Naive thymus-derived CD8-positive, alpha-beta T cell (primary cell): ENCODE results near the gene ZNF609. TPM values are rescaled to one million over a fixed set of nuclear protein-coding genes. Genes with fewer than 3 reads are reported as not detected.
"Not testable (repeated sequence)": the region's sequence is repeated elsewhere in the genome, so short reads cannot be mapped to it uniquely, and the experiment has no call there.

Experiments
- ATAC-seq, 2 donors: fragments of 150-1000 bp; cut with Tn5 transposase in 1 of 2; sonication (Bioruptor Pico), chemical (Tn5 transposase) in 1 of 2; 1 replicate in 1 of 2; 2 replicates in 1 of 2; pipeline ENCODE4 v1.10.0; 2021; ENCODE audit warnings: mild to moderate bottlenecking in 2 of 2, moderate library complexity in 2 of 2
- POLR2A ChIA-PET: fragments of 350-600 bp; sonication (Branson Sonifier 250); formaldehyde crosslinking; loops from one replicate; lab custom pipeline; 2021; ENCODE audit warnings: antibody characterized with exemption; lab: Charles Lee
- DNase-seq, 10 donors: peaks; one replicate each; pipeline versions ENCODE4 v3.0.0 to v3.0.0-alpha.2; 2020 to 2022
- H3K27ac Mint-ChIP-seq, 10 donors: one replicate each; pipeline ENCODE4 v1.8.0; 2020 to 2022; ENCODE audit warnings: mild to moderate bottlenecking in 10 of 10, mixed read lengths in 10 of 10, moderate library complexity in 4 of 10, inconsistent platforms in 1 of 10
- H3K27me3 Mint-ChIP-seq, 5 donors: one replicate each; pipeline ENCODE4 v1.8.0; 2021 to 2022; ENCODE audit warnings: mixed read lengths in 5 of 5
- H3K36me3 Mint-ChIP-seq, 3 donors: one replicate each; pipeline ENCODE4 v1.8.0; 2020 to 2022; ENCODE audit warnings: mixed read lengths in 3 of 3, mild to moderate bottlenecking in 2 of 3, inconsistent platforms in 1 of 3
- H3K4me1 Mint-ChIP-seq, 4 donors: one replicate each; pipeline ENCODE4 v1.8.0; 2021 to 2022; ENCODE audit warnings: mixed read lengths in 4 of 4
- H3K4me3 Mint-ChIP-seq, 10 donors: one replicate each; pipeline ENCODE4 v1.8.0; 2020 to 2022; ENCODE audit warnings: mild to moderate bottlenecking in 10 of 10, mixed read lengths in 10 of 10, moderate library complexity in 6 of 10, inconsistent platforms in 1 of 10
- H3K9me3 Mint-ChIP-seq, 9 donors: one replicate each; pipeline ENCODE4 v1.8.0; 2020 to 2022; ENCODE audit warnings: mixed read lengths in 9 of 9, mild to moderate bottlenecking in 3 of 9, inconsistent platforms in 1 of 9, moderate library complexity in 1 of 9
- polyA plus RNA-seq, 3 donors: library from polyadenylated mRNA; unstranded; fragments of 300-500 nt; fragmentation: Illumina TruSeq; gene quantifications; one replicate each; pipeline ENCODE4 v1.2.3, GENCODE V29; 2021
- total RNA-seq, 8 experiments: library from RNA in 2 of 8; stranded (reverse) in 2 of 8; gene quantifications; one replicate each; pipeline ENCODE4 v1.2.3 and lab custom pipeline; 2021 to 2026

ZNF609 gene
- total and polyA plus RNA-seq, 5 experiments from 2014 or later: 10.2 to 68.2 (median 23.7) TPM

- Mint-ChIP-seq H3K9me3 (no peaks in the 10 kb centered on the region), H3K4me3 (no peak overlapping the region), H3K27me3 (no peaks in the 10 kb centered on the region), H3K27ac (peak overlapping the region in 3 of 10 donors; percentile 15 to 80 (median 16)), H3K36me3 (peaks cover 0 to 62% (median 5%) of the 10 kb centered on the region in 3 donors), H3K4me1 (peaks cover 31 to 56% (median 51%) of the 10 kb centered on the region in 4 donors)
- ATAC-seq (no peak), DNase-seq (no peak)
- POLR2A ChIA-PET: interaction anchor here (0.7 to 1.5 kb wide), 2 partner anchors 21 to 28 kb away, joined by 3 read pairs; no protein-coding TSS in a partner anchor
Observed at GRCh38 chr15:64478863-64479262, 18.5 kb downstream of the ZNF609 start.

- DNase-seq (no peak), ATAC-seq (no peak)
- Mint-ChIP-seq H3K27ac (peak overlapping the region in 7 of 10 donors; percentile 16 to 59 (median 39)), H3K4me3 (peak overlapping the region in 6 of 10 donors; percentile 3 to 49 (median 14)), H3K27me3 (no peaks in the 10 kb centered on the region), H3K4me1 (peaks cover 26 to 54% (median 49%) of the 10 kb centered on the region in 4 donors), H3K9me3 (no peaks in the 10 kb centered on the region), H3K36me3 (peaks cover 0 to 61% (median 6%) of the 10 kb centered on the region in 3 donors)
- POLR2A ChIA-PET: no interaction called here
Observed at GRCh38 chr15:64480891-64481290, 20.5 kb downstream of the ZNF609 start.

GRCh38 chr15:64483749-64484148 lies 23.4 kb downstream of the ZNF609 start:
- no peaks in the 10 kb centered on the region for H3K9me3 Mint-ChIP-seq
- H3K27me3 Mint-ChIP-seq: no peaks in the 10 kb centered on the region
- peaks cover 18 to 41% (median 28%) of the 10 kb centered on the region in 4 donors for H3K4me1 Mint-ChIP-seq
- peak overlapping the region in 5 of 10 donors; percentile 29 to 75 (median 38) for H3K27ac Mint-ChIP-seq
- no peak for ATAC-seq
- H3K36me3 Mint-ChIP-seq: peaks cover 0 to 63% (median 12%) of the 10 kb centered on the region in 3 donors
- no peak overlapping the region for H3K4me3 Mint-ChIP-seq
- POLR2A ChIA-PET: interaction anchor here (1.0 kb wide), 1 partner anchor 170 kb away, joined by 3 read pairs; no protein-coding TSS in a partner anchor
- DNase-seq: no peak

- Mint-ChIP-seq H3K9me3 (no peaks in the 10 kb centered on the region), H3K4me3 (no peak overlapping the region), H3K36me3 (peaks cover 0 to 69% (median 21%) of the 10 kb centered on the region in 3 donors), H3K27me3 (no peaks in the 10 kb centered on the region), H3K27ac (peak overlapping the region in 4 of 10 donors; percentile 47 to 74 (median 54)), H3K4me1 (peaks cover 13 to 39% (median 25%) of the 10 kb centered on the region in 4 donors)
- POLR2A ChIA-PET: interaction anchor here (0.7 kb wide), 1 partner anchor 162 kb away, joined by 3 read pairs; no protein-coding TSS in a partner anchor
- DNase-seq (no peak), ATAC-seq (no peak)
Observed at GRCh38 chr15:64485796-64486195, 25.4 kb downstream of the ZNF609 start.

GRCh38 chr15:64490598-64491259 lies 30.4 kb downstream of the ZNF609 start:
- Mint-ChIP-seq H3K4me1 (peaks cover 30 to 61% (median 43%) of the 10 kb centered on the region in 4 donors), H3K9me3 (no peaks in the 10 kb centered on the region), H3K27me3 (no peaks in the 10 kb centered on the region), H3K27ac (peak overlapping the region; percentile 26 to 85 (median 54)), H3K36me3 (peaks cover 0 to 48% (median 18%) of the 10 kb centered on the region in 3 donors), H3K4me3 (peak overlapping the region in 4 of 10 donors; percentile 7 to 33 (median 21))
- POLR2A ChIA-PET: interaction anchor here (0.5 to 1.6 kb wide), 3 partner anchors 13 to 102 kb away, joined by 3 to 6 read pairs (median 4); no protein-coding TSS in a partner anchor
- DNase-seq: no peak
- ATAC-seq: no peak

- ATAC-seq: no peak
- Mint-ChIP-seq H3K4me3 (no peak overlapping the region), H3K9me3 (no peaks in the 10 kb centered on the region), H3K36me3 (peaks cover 0 to 45% (median 20%) of the 10 kb centered on the region in 3 donors), H3K4me1 (peaks cover 39 to 76% (median 64%) of the 10 kb centered on the region in 4 donors), H3K27ac (peak overlapping the region in 6 of 10 donors; percentile 18 to 78 (median 56)), H3K27me3 (no peaks in the 10 kb centered on the region)
- DNase-seq: no peak
- POLR2A ChIA-PET: no interaction called here
Observed at GRCh38 chr15:64493641-64494040, 33.3 kb downstream of the ZNF609 start.

- Mint-ChIP-seq H3K27ac (peak overlapping the region in 9 of 10 donors; percentile 54 to 86 (median 77)), H3K4me1 (peaks cover 58 to 89% (median 81%) of the 10 kb centered on the region in 4 donors), H3K4me3 (peak overlapping the region in 7 of 10 donors; percentile 2 to 34 (median 9)), H3K36me3 (peaks cover 9 to 48% (median 26%) of the 10 kb centered on the region in 3 donors)
- not testable (repeated sequence) for H3K27me3 Mint-ChIP-seq, DNase-seq, H3K9me3 Mint-ChIP-seq, ATAC-seq
- POLR2A ChIA-PET: interaction anchor here (0.5 to 0.6 kb wide), 2 partner anchors 27 to 216 kb away, joined by 3 to 8 read pairs; no protein-coding TSS in a partner anchor
Observed at GRCh38 chr15:64495968-64496367, 35.6 kb downstream of the ZNF609 start.

GRCh38 chr15:64500695-64501395 lies 40.5 kb downstream of the ZNF609 start:
- ATAC-seq (no peak), DNase-seq (no peak)
- Mint-ChIP-seq H3K9me3 (no peaks in the 10 kb centered on the region), H3K4me3 (peak overlapping the region in 9 of 10 donors; percentile 2 to 78 (median 41)), H3K4me1 (peaks cover 57 to 96% (median 92%) of the 10 kb centered on the region in 4 donors), H3K36me3 (peaks cover 9 to 42% (median 25%) of the 10 kb centered on the region in 3 donors), H3K27ac (peak overlapping the region; percentile 79 to 93 (median 86)), H3K27me3 (no peaks in the 10 kb centered on the region)
- POLR2A ChIA-PET: interaction anchor here (0.6 to 1.2 kb wide), 6 partner anchors 12 to 494 kb away, joined by 3 read pairs; no protein-coding TSS in a partner anchor

GRCh38 chr15:64501396-64501715 lies 41.0 kb downstream of the ZNF609 start:
- H3K4me3 Mint-ChIP-seq: peak overlapping the region in 7 of 10 donors; percentile 31 to 78 (median 53)
- ATAC-seq (no peak), DNase-seq (no peak)
- POLR2A ChIA-PET: interaction anchor here (1.1 to 1.2 kb wide), 3 partner anchors 14 to 493 kb away, joined by 3 read pairs; no protein-coding TSS in a partner anchor
- peak overlapping the region; percentile 79 to 93 (median 86) for H3K27ac Mint-ChIP-seq
- H3K4me1 Mint-ChIP-seq: peaks cover 53 to 91% (median 87%) of the 10 kb centered on the region in 4 donors
- no peaks in the 10 kb centered on the region for H3K27me3 Mint-ChIP-seq
- H3K36me3 Mint-ChIP-seq: peaks cover 9 to 38% (median 22%) of the 10 kb centered on the region in 3 donors
- no peaks in the 10 kb centered on the region for H3K9me3 Mint-ChIP-seq

GRCh38 chr15:64502151-64502550 lies 41.8 kb downstream of the ZNF609 start:
- POLR2A ChIA-PET: interaction anchor here (1.1 kb wide), 1 partner anchor 9 kb away, joined by 7 read pairs; no protein-coding TSS in a partner anchor
- H3K4me1 Mint-ChIP-seq: peaks cover 53 to 91% (median 86%) of the 10 kb centered on the region in 4 donors
- H3K27ac Mint-ChIP-seq: peak overlapping the region; percentile 79 to 95 (median 86)
- H3K36me3 Mint-ChIP-seq: peaks cover 9 to 30% (median 22%) of the 10 kb centered on the region in 3 donors
- no peak for ATAC-seq
- H3K4me3 Mint-ChIP-seq: peak overlapping the region in 9 of 10 donors; percentile 8 to 78 (median 65)
- no peaks in the 10 kb centered on the region for H3K9me3 Mint-ChIP-seq
- no peak for DNase-seq
- H3K27me3 Mint-ChIP-seq: no peaks in the 10 kb centered on the region

- Mint-ChIP-seq H3K4me1 (peaks cover 55 to 91% (median 86%) of the 10 kb centered on the region in 4 donors), H3K36me3 (peaks cover 9 to 26% (median 22%) of the 10 kb centered on the region in 3 donors), H3K4me3 (peak overlapping the region; percentile 8 to 78 (median 65)), H3K27me3 (no peaks in the 10 kb centered on the region), H3K9me3 (no peaks in the 10 kb centered on the region), H3K27ac (peak overlapping the region; percentile 79 to 95 (median 86))
- ATAC-seq: no peak
- POLR2A ChIA-PET: interaction anchor here (0.6 to 1.6 kb wide), 3 partner anchors 9 to 99 kb away, joined by 3 to 11 read pairs (median 7); no protein-coding TSS in a partner anchor
- no peak for DNase-seq
Observed at GRCh38 chr15:64502551-64502950, 42.2 kb downstream of the ZNF609 start.

- ATAC-seq (peak; percentile 43 to 44), DNase-seq (peak in 2 of 10 donors; percentile 21 to 30)
- H3K36me3 Mint-ChIP-seq: peaks cover 9 to 26% (median 22%) of the 10 kb centered on the region in 3 donors
- peak overlapping the region; percentile 25 to 78 (median 65) for H3K4me3 Mint-ChIP-seq
- H3K9me3 Mint-ChIP-seq: no peaks in the 10 kb centered on the region
- no peaks in the 10 kb centered on the region for H3K27me3 Mint-ChIP-seq
- H3K27ac Mint-ChIP-seq: peak overlapping the region; percentile 79 to 95 (median 86)
- H3K4me1 Mint-ChIP-seq: peaks cover 57 to 92% (median 89%) of the 10 kb centered on the region in 4 donors
- POLR2A ChIA-PET: interaction anchor here (0.6 to 1.6 kb wide), 9 partner anchors 10 to 117 kb away, joined by 3 to 11 read pairs (median 3); no protein-coding TSS in a partner anchor
Observed at GRCh38 chr15:64503197-64503596, 42.8 kb downstream of the ZNF609 start.
